A673 (cell line): ENCODE data around the gene TSPAN10.

Experiments
- CTCF ChIP-seq: fragments of 300-800, 200-600 bp; sonication (generic); conservative IDR thresholded peaks from 2 replicates; pipeline ENCODE4 v1.5.1; 2017; ENCODE audit warnings: low read depth, mild to moderate bottlenecking, antibody characterized with exemption, low read length, moderate library complexity, mixed read lengths
- EZH2 ChIP-seq: fragments of 200-600 bp; sonication (generic); IDR thresholded peaks from 2 replicates; pipeline ENCODE4 v1.6.1; 2017; ENCODE audit warnings: borderline replicate concordance, low read depth, mild to moderate bottlenecking, mixed read lengths, antibody characterized with exemption, low read length; ENCODE audit not compliant: poor library complexity, severe bottlenecking

DNA sequence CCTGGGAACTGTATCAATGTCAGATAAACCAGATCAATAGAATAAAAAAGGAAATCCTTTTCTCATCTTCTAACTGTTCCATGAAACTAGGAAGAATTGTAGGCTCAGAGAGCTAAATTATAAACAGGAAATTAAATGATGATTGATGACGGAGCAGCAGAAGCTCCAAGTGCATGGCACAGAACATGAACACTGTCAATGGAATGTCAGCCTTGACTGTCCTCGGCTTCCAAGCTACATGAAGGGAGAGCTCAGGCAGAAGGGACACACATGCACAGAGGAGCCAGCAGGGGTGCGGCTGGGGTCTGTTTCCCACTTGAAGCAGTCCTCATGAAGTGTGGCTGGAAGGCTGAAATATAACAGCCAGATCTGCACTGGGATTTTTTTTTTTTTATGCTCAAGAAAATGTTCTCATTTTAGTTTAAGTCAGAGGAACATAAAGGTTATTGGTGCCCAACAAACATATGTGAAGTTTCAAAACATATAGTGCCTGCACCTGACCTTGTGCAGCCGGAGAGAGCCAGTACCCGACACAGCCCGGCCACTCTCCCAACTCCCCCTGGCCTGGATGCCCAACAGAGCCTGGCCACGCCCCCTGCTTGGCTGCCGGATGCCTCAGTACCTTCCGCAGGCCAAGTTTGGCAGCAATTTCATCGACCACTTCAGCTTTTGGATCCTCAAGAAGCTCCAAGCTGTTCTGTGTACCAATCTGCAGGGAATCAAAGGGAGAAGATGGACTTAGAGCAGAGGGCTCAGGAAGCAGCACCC is 37.1 kb upstream of the TSPAN10 start:
- no peak for TF ChIP-seq CTCF
- TF ChIP-seq EZH2: no peak
